T-helper 1 cell treated with Interleukin-12 subunit alpha and Interleukin-12 subunit beta and Interleukin-4 antibody, amounts not matched to agents 30 μg/mL and 1 μg/mL, for 36 hours (primary cell): ENCODE results near the gene NPTX1.

Experiments
- H3K27ac Mint-ChIP-seq: one replicate; pipeline ENCODE4 v1.8.0; 2021; ENCODE audit warnings: mild to moderate bottlenecking, mixed read lengths
- H3K27me3 Mint-ChIP-seq: one replicate; pipeline ENCODE4 v1.8.0; 2021; ENCODE audit warnings: low read depth, mixed read lengths
- H3K36me3 Mint-ChIP-seq: one replicate; pipeline ENCODE4 v1.8.0; 2021; ENCODE audit warnings: low read depth, mixed read lengths
- H3K4me1 Mint-ChIP-seq: one replicate; pipeline ENCODE4 v1.8.0; 2021; ENCODE audit warnings: low read depth, mixed read lengths
- H3K4me3 Mint-ChIP-seq: one replicate; pipeline ENCODE4 v1.8.0; 2021; ENCODE audit warnings: mild to moderate bottlenecking, moderate library complexity, mixed read lengths
- H3K9me3 Mint-ChIP-seq: one replicate; pipeline ENCODE4 v1.8.0; 2021; ENCODE audit warnings: mixed read lengths

NPTX1 gene

DNA sequence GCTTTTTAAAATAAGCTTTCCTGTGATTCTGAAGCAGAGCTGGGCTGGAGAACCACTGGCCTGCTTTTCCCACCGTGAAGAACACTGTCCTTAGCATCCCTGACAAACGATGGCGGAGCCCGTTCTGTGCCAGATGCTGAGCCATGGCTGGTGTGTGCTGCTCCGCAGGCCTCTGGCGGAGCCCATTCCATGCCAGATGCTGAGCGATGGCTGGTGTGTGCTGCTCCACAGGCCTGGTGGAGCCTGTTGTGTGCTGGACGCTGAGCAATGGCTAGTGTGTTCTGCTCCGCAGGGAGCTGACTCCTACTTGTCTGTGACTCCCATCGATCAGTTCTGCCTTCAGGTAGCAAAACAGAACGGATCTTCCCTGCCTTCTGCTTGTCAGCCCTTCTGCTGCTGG is 57.2 kb downstream of the NPTX1 start:
- H3K36me3 Mint-ChIP-seq = no peaks in the 10 kb centered on the region
- H3K4me3 Mint-ChIP-seq = no peak overlapping the region
- H3K27ac Mint-ChIP-seq = no peak overlapping the region
- H3K27me3 Mint-ChIP-seq = peaks cover 2% of the 10 kb centered on the region
- H3K9me3 Mint-ChIP-seq = no peaks in the 10 kb centered on the region
- H3K4me1 Mint-ChIP-seq = peaks cover 10% of the 10 kb centered on the region

DNA sequence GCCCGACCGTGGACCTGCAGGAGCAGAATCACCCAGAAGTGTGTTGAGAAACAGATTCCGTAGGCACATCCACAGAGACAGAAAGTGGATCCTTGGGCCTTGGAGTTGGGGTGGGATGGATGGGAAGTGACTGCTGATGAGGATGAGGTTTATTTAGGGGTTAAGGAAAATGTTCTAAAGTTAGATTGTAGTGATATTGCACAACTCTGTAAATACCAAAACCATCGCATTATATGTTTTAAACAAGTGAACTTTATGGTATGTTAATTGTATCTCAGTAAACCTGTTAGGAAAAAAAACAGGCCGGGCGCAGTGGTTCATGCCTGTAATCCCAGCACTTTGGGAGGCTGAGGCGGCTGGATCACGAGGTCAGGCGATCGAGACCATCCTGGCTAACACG is 57.8 kb downstream of the NPTX1 start:
- Mint-ChIP-seq H3K27ac (no peak overlapping the region), H3K27me3 (peaks cover 9% of the 10 kb centered on the region), H3K4me1 (peaks cover 12% of the 10 kb centered on the region), H3K36me3 (no peaks in the 10 kb centered on the region), H3K9me3 (no peaks in the 10 kb centered on the region), H3K4me3 (no peak overlapping the region)
